A673 (cell line): ENCODE measurements around the gene CAPN9. TPM values are rescaled to one million over a fixed set of nuclear protein-coding genes. Genes with fewer than 3 reads are reported as not detected.

Experiments used
- BruUV-seq: library from RNA; stranded (reverse); fragments of 400-500 nt; replicated peaks from 2 replicates; lab custom pipeline; 2021; lab: Mats Ljungman, UMichigan
- CTCF ChIA-PET: fragments of 300-600 bp; sonication (Branson Sonifier 250); formaldehyde crosslinking; loops from one replicate; lab custom pipeline; 2022; ENCODE audit warnings: antibody characterized with exemption; lab: Charles Lee
- POLR2A ChIA-PET: fragments of 300-600 bp; sonication (Branson Sonifier 250); formaldehyde crosslinking; loops from one replicate; lab custom pipeline; 2022; ENCODE audit warnings: antibody characterized with exemption; ENCODE audit not compliant: low non-redundant PET; lab: Charles Lee
- DNase-seq: peaks from one replicate; pipeline ENCODE4 v3.0.0-alpha.2; 2015; ENCODE audit warnings: low spot score
- H3K27ac ChIP-seq: fragments of 200-600 bp; sonication (generic); 2 replicates; pipeline ENCODE4 v1.5.1; 2016; ENCODE audit warnings: mixed run types, low read depth, mild to moderate bottlenecking, mixed read lengths, antibody characterized with exemption, low read length; ENCODE audit not compliant: poor library complexity, severe bottlenecking
- H3K27me3 ChIP-seq: fragments of 200-600 bp; sonication (generic); replicated peaks from 2 replicates; pipeline ENCODE4 v1.6.1; 2017; ENCODE audit warnings: mixed run types, low read depth, mild to moderate bottlenecking, mixed read lengths, antibody characterized with exemption, low read length; ENCODE audit not compliant: insufficient read depth, poor library complexity
- H3K36me3 ChIP-seq: fragments of 200-600 bp; sonication (generic); 2 replicates; pipeline ENCODE4 v1.6.1; 2016; ENCODE audit warnings: mixed run types, mild to moderate bottlenecking, mixed read lengths, antibody characterized with exemption, low read length; ENCODE audit not compliant: insufficient read depth, poor library complexity, severe bottlenecking
- H3K4me1 ChIP-seq: fragments of 200-600 bp; sonication (generic); 2 replicates; pipeline ENCODE4 v1.6.1; 2017; ENCODE audit warnings: mixed run types, mild to moderate bottlenecking, mixed read lengths, antibody characterized with exemption, low read length; ENCODE audit not compliant: insufficient read depth, poor library complexity, severe bottlenecking
- H3K4me3 ChIP-seq: fragments of 200-600 bp; sonication (generic); 2 replicates; pipeline ENCODE4 v1.5.1; 2016; ENCODE audit warnings: low read depth, mixed run types, mild to moderate bottlenecking, mixed read lengths, low read length; ENCODE audit not compliant: poor library complexity, severe bottlenecking
- H3K9me3 ChIP-seq: fragments of 200-600 bp; sonication (generic); 2 replicates; pipeline ENCODE4 v1.6.1; 2016; ENCODE audit warnings: mixed run types, low read depth, mild to moderate bottlenecking, mixed read lengths, antibody characterized with exemption, low read length; ENCODE audit not compliant: poor library complexity, severe bottlenecking
- CTCF ChIP-seq: fragments of 300-800, 200-600 bp; sonication (generic); conservative IDR thresholded peaks from 2 replicates; pipeline ENCODE4 v1.5.1; 2017; ENCODE audit warnings: low read depth, mild to moderate bottlenecking, antibody characterized with exemption, low read length, moderate library complexity, mixed read lengths
- EZH2 ChIP-seq: fragments of 200-600 bp; sonication (generic); IDR thresholded peaks from 2 replicates; pipeline ENCODE4 v1.6.1; 2017; ENCODE audit warnings: borderline replicate concordance, low read depth, mild to moderate bottlenecking, mixed read lengths, antibody characterized with exemption, low read length; ENCODE audit not compliant: poor library complexity, severe bottlenecking
- intact Hi-C: fragments of 100-400 bp; cut with micrococcal nuclease; formaldehyde crosslinking; loops from one replicate; pipeline ENCODE4 v1.10.0; 2022; ENCODE audit not compliant: unreplicated experiment
- total RNA-seq: library from RNA; stranded (reverse); gene quantifications from 2 replicates; pipeline ENCODE4 v1.2.3, GENCODE V29; 2021

The CAPN9 gene
- total RNA-seq, 1 experiment from 2014 or later = not detected

- Histone ChIP-seq H3K4me1 (peaks cover 6% of the 10 kb centered on the region), H3K27me3 (no peaks in the 10 kb centered on the region), H3K9me3 (no peaks in the 10 kb centered on the region), H3K36me3 (no peaks in the 10 kb centered on the region), H3K4me3 (no peak overlapping the region), H3K27ac (no peak overlapping the region)
- ChIA-PET CTCF (no interaction called here), POLR2A (interaction anchor here (0.5 kb wide), 1 partner anchor 251 kb away, joined by 4 read pairs; no protein-coding TSS in a partner anchor)
- TF ChIP-seq EZH2 (no peak), CTCF (no peak)
- intact Hi-C loops = no loop called here
- no peak for DNase-seq
- no TSS peak for BruUV-seq
These were observed 84.6 kb downstream of the CAPN9 start for GRCh38 chr1:230831771-230832170.

GRCh38 chr1:230832476-230832875, 85.3 kb downstream of the CAPN9 start:
- peaks cover 11% of the 10 kb centered on the region for H3K4me1 ChIP-seq
- no peak overlapping the region for H3K4me3 ChIP-seq
- TF ChIP-seq CTCF (no peak), EZH2 (no peak)
- intact Hi-C loops = no loop called here
- no peak for DNase-seq
- H3K9me3 ChIP-seq = no peaks in the 10 kb centered on the region
- ChIA-PET CTCF (no interaction called here), POLR2A (interaction anchor here (0.5 kb wide), 1 partner anchor 252 kb away, joined by 4 read pairs; no protein-coding TSS in a partner anchor)
- no peak overlapping the region for H3K27ac ChIP-seq
- no peaks in the 10 kb centered on the region for H3K27me3 ChIP-seq
- BruUV-seq = no TSS peak
- H3K36me3 ChIP-seq = no peaks in the 10 kb centered on the region

GRCh38 chr1:230833511-230833910, 86.3 kb downstream of the CAPN9 start:
- Histone ChIP-seq H3K36me3 (no peaks in the 10 kb centered on the region), H3K4me3 (no peak overlapping the region), H3K9me3 (no peaks in the 10 kb centered on the region), H3K27ac (no peak overlapping the region), H3K27me3 (no peaks in the 10 kb centered on the region), H3K4me1 (peaks cover 13% of the 10 kb centered on the region)
- intact Hi-C loops = no loop called here
- no TSS peak for BruUV-seq
- TF ChIP-seq EZH2 (no peak), CTCF (no peak)
- ChIA-PET CTCF (no interaction called here), POLR2A (no interaction called here)
- DNase-seq = no peak
